ENCODE measurements around the gene ZNF414. TPM values are rescaled to one million over a fixed set of nuclear protein-coding genes. Genes with fewer than 3 reads are reported as not detected.

The ZNF414 gene
- total and polyA plus RNA-seq, 5 donors = 13.4 to 19.3 (median 16.3) TPM

DNA sequence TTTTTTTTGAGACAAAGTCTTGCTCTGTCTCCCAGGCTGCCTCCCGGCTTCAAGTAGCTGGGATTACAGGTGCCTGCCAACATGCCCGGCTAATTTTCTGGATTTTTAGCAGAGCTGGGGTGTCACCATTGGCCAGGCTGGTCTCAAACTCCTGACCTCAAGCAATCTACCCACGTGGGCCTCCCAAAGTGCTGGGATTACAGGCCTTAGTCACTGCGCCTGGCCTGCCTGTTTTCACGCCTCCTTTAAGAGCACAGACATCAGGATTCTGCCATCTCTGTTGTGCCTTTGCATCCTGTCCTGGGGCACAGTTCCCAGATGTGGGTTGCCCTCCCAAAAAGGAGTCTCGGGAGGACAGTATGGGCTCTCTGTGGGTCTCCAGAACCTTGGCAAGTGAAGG is 9.0 kb downstream of the ZNF414 start:
- H3K9me3 ChIP-seq (ENCODE audit: control insufficient read depth, low read length) = no peaks in the 10 kb centered on the region
- 73% methylated on average over 6 of the region's 6 CpGs for WGBS
- ATAC-seq = no peak
- H3K27me3 ChIP-seq (ENCODE audit: control insufficient read depth, insufficient read depth) = no peaks in the 10 kb centered on the region
- H3K27ac ChIP-seq (ENCODE audit: low read length) = no peak overlapping the region
- peaks cover 2% of the 10 kb centered on the region for H3K4me1 ChIP-seq (ENCODE audit: control insufficient read depth, insufficient read depth, low read length)
- no peak for DNase-seq
- H3K4me3 ChIP-seq (ENCODE audit: low read length) = no peak overlapping the region
- intact Hi-C loops (cut with DNase I) = loop anchor here in 2 of 4 donors (5.0 to 10.0 kb wide), 3 partner anchors 90 to 153 kb away; partner anchors contain the start of gene MARCHF2 (in 2 of the 2)

DNA sequence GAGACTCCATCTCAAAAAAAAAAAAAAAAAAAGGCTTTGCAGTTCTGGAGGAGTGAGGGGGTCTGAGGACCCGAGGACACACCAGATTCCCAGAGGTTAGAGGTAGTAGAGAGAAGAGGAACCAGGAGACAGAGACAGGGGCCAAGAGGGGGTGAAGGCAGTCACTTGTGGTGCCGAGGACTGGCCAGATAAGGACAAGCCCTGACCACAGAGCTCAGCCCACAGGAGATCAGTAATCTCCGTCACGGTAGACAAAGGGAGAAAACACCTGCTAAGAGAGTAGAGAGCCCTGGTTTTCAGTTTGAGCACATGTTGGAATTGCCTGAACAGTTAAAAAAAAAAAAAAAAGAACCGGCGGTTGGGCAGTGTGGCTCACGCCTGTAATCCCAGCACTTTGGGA is 9.8 kb downstream of the ZNF414 start:
- ATAC-seq = no peak
- H3K27me3 ChIP-seq (ENCODE audit: control insufficient read depth, insufficient read depth) = no peaks in the 10 kb centered on the region
- no peak overlapping the region for H3K27ac ChIP-seq (ENCODE audit: low read length)
- intact Hi-C loops (cut with DNase I) = loop anchor here in 1 of 4 donors (10.0 kb wide), 1 partner anchor 89 kb away; the partner anchor contains the start of gene MARCHF2
- peaks cover 2% of the 10 kb centered on the region for H3K4me1 ChIP-seq (ENCODE audit: control insufficient read depth, insufficient read depth, low read length)
- no peak for DNase-seq
- no peak overlapping the region for H3K4me3 ChIP-seq (ENCODE audit: low read length)
- no peaks in the 10 kb centered on the region for H3K9me3 ChIP-seq (ENCODE audit: control insufficient read depth, low read length)
- 77% methylated on average over 7 of the region's 7 CpGs for WGBS

GRCh38 chr19:8503510-8503909 is 10.5 kb downstream of the ZNF414 start:
- 82% methylated on average over 7 of the region's 7 CpGs for WGBS
- Histone ChIP-seq H3K27me3 (ENCODE audit: control insufficient read depth, insufficient read depth) (no peaks in the 10 kb centered on the region), H3K9me3 (ENCODE audit: control insufficient read depth, low read length) (no peaks in the 10 kb centered on the region), H3K4me3 (ENCODE audit: low read length) (no peak overlapping the region), H3K4me1 (ENCODE audit: control insufficient read depth, insufficient read depth, low read length) (peaks cover 2% of the 10 kb centered on the region), H3K27ac (ENCODE audit: low read length) (no peak overlapping the region)
- DNase-seq = peak in 1 of 3 donors; percentile 36
- ATAC-seq = no peak
- intact Hi-C loops (cut with DNase I) = loop anchor here in 1 of 4 donors (10.0 kb wide), 1 partner anchor 89 kb away; the partner anchor contains the start of gene MARCHF2

- 64% methylated on average over 14 of the region's 14 CpGs for WGBS
- Histone ChIP-seq H3K9me3 (ENCODE audit: control insufficient read depth, low read length) (no peaks in the 10 kb centered on the region), H3K27ac (ENCODE audit: low read length) (no peak overlapping the region), H3K27me3 (ENCODE audit: control insufficient read depth, insufficient read depth) (no peaks in the 10 kb centered on the region), H3K4me3 (ENCODE audit: low read length) (no peak overlapping the region), H3K4me1 (ENCODE audit: control insufficient read depth, insufficient read depth, low read length) (peaks cover 2% of the 10 kb centered on the region)
- intact Hi-C loops (cut with DNase I) = loop anchor here in 1 of 4 donors (10.0 kb wide), 1 partner anchor 87 kb away; the partner anchor contains the start of gene MARCHF2
- DNase-seq = no peak
- no peak for ATAC-seq
Observed at GRCh38 chr19:8501981-8502380, 12.0 kb downstream of the ZNF414 start.

DNA sequence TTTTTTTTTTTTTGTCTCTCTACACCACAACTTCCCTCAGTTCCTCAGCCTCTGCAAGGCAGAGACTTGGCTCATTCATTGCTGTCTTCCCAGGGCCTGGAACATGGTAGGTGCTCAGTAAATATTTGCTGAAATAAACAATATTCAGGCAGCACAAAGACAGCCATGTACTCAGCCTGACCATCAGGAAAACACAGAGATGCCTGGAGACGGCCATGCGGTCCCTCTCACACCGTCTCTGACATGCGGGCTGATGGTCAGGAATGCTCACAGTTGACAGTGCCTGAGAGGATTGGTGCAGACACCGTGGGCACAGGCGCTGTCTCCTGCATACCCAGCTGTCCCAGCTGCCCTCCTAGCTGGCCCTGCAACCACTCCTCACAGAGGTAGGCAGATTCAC is 12.5 kb downstream of the ZNF414 start:
- 68% methylated on average over 6 of the region's 6 CpGs for WGBS
- H3K4me1 ChIP-seq (ENCODE audit: control insufficient read depth, insufficient read depth, low read length) = peaks cover 2% of the 10 kb centered on the region
- no peaks in the 10 kb centered on the region for H3K27me3 ChIP-seq (ENCODE audit: control insufficient read depth, insufficient read depth)
- intact Hi-C loops (cut with DNase I) = loop anchor here in 1 of 4 donors (10.0 kb wide), 1 partner anchor 87 kb away; the partner anchor contains the start of gene MARCHF2
- no peak for DNase-seq
- no peak overlapping the region for H3K4me3 ChIP-seq (ENCODE audit: low read length)
- ATAC-seq = no peak
- H3K27ac ChIP-seq (ENCODE audit: low read length) = no peak overlapping the region
- H3K9me3 ChIP-seq (ENCODE audit: control insufficient read depth, low read length) = no peaks in the 10 kb centered on the region

GRCh38 chr19:8500158-8500557 is 13.8 kb downstream of the ZNF414 start:
- Histone ChIP-seq H3K4me1 (ENCODE audit: control insufficient read depth, insufficient read depth, low read length) (no peaks in the 10 kb centered on the region), H3K27me3 (ENCODE audit: control insufficient read depth, insufficient read depth) (no peaks in the 10 kb centered on the region), H3K4me3 (ENCODE audit: low read length) (no peak overlapping the region), H3K27ac (ENCODE audit: low read length) (no peak overlapping the region), H3K9me3 (ENCODE audit: control insufficient read depth, low read length) (no peaks in the 10 kb centered on the region)
- intact Hi-C loops (cut with DNase I) = loop anchor here in 1 of 4 donors (10.0 kb wide), 1 partner anchor 85 kb away; the partner anchor contains the start of gene MARCHF2
- WGBS = 64% methylated on average over 7 of the region's 7 CpGs
- ATAC-seq (no peak), DNase-seq (no peak)

DNA sequence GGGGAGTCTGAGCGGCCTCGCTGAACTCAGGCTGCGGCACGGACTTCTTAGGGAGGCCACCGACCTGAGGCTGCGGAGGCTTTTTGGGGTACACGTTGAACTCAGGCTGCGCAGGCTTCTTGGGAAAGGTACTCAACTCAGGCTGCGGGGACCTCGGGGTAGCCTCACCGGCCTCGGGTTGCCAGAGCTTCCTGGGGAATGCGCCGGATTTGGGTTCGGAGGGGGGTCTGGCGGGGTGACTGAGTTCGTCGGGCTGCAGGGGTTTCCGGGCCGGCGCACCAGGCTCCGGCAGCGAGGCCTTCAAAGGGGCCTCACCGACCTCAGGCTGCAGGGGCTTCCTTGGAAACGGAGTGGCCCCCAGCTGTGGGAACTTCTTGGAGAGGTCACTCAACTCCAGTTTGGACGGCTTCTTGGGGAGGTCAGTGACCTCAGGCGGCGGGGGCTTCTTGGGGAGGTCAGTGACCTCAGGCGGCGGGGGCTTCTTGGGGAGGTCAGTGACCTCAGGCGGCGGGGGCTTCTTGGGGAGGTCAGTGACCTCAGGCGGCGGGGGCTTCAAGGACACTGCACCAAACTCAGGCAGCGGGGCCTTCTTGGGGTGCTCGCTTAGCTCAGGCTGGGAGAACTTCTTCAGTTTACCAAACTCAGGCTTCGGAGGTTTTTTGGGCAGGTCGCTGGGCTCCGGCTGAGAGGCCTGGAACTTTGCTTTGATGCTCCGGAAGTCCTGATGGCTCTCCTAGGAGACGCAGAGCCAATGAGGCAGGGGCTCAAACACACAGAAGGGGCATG is 14.7 kb downstream of the ZNF414 start:
- no peak overlapping the region for H3K4me3 ChIP-seq (ENCODE audit: low read length)
- DNase-seq (peak in 1 of 3 donors; percentile 43), ATAC-seq (no peak)
- intact Hi-C loops (cut with DNase I) = no loop called here
- WGBS = 86% methylated on average over 41 of the region's 41 CpGs
- H3K27ac ChIP-seq (ENCODE audit: low read length) = no peak overlapping the region
- no peaks in the 10 kb centered on the region for H3K27me3 ChIP-seq (ENCODE audit: control insufficient read depth, insufficient read depth)
- no peaks in the 10 kb centered on the region for H3K9me3 ChIP-seq (ENCODE audit: control insufficient read depth, low read length)
- H3K4me1 ChIP-seq (ENCODE audit: control insufficient read depth, insufficient read depth, low read length) = no peaks in the 10 kb centered on the region

DNA sequence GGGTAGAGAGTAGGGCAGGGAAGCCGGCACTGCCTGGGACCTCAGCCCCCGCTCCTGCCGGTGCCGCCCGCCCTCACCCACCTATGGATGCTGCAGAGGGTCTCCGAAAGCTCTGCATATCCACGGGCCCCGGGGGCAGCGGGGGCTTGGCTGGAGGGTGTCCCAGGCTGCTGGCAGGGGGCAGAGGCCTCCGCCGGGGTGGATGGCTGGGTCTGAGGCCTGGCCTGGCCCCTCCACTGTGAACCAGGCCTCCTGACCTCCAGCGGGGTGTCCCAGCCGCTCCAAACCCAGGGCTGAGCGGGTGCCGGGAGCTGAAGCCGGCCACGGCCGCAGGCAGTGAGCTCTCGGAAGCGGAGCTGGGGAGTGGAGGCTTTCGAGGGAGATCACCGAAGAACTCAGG is 15.7 kb downstream of the ZNF414 start:
- H3K27ac ChIP-seq (ENCODE audit: low read length) = no peak overlapping the region
- H3K27me3 ChIP-seq (ENCODE audit: control insufficient read depth, insufficient read depth) = no peaks in the 10 kb centered on the region
- no peaks in the 10 kb centered on the region for H3K9me3 ChIP-seq (ENCODE audit: control insufficient read depth, low read length)
- no peak overlapping the region for H3K4me3 ChIP-seq (ENCODE audit: low read length)
- intact Hi-C loops (cut with DNase I) = no loop called here
- DNase-seq (peak in 2 of 3 donors; percentile 29 to 56), ATAC-seq (no peak)
- 86% methylated on average over 22 of the region's 22 CpGs for WGBS
- H3K4me1 ChIP-seq (ENCODE audit: control insufficient read depth, insufficient read depth, low read length) = no peaks in the 10 kb centered on the region

DNA sequence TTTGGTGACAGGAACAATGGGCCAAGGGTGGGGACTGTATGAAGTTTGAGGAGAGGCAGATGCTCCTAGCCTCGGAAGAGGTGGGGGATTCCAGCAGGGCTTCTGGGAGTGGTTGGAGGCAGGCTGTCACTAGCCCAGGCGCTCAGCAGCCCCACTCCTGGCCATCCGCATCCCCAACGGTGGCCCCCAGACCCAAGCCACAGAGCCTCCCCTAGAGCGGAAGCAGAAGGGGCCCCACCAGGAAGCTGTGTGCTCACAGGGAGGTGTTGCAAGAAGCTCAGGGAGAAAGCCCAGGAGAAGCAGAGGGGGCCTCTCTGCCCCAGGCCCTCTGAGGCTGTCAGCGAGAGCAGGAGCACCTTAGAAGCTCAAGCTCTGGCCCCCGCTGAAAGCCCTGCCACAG is 19.8 kb downstream of the ZNF414 start:
- Histone ChIP-seq H3K4me3 (ENCODE audit: low read length) (no peak overlapping the region), H3K9me3 (ENCODE audit: control insufficient read depth, low read length) (no peaks in the 10 kb centered on the region), H3K4me1 (ENCODE audit: control insufficient read depth, insufficient read depth, low read length) (no peaks in the 10 kb centered on the region), H3K27me3 (ENCODE audit: control insufficient read depth, insufficient read depth) (no peaks in the 10 kb centered on the region), H3K27ac (ENCODE audit: low read length) (no peak overlapping the region)
- peak in 2 of 3 donors; percentile 24 to 54 for DNase-seq
- no peak for ATAC-seq
- intact Hi-C loops (cut with DNase I) = no loop called here
- WGBS = 57% methylated on average over 7 of the region's 7 CpGs

GRCh38 chr19:8491574-8491973 is 22.4 kb downstream of the ZNF414 start:
- H3K4me3 ChIP-seq (ENCODE audit: low read length) = no peak overlapping the region
- DNase-seq (peak in 2 of 3 donors; percentile 14 to 24), ATAC-seq (no peak)
- H3K27me3 ChIP-seq (ENCODE audit: control insufficient read depth, insufficient read depth) = no peaks in the 10 kb centered on the region
- H3K4me1 ChIP-seq (ENCODE audit: control insufficient read depth, insufficient read depth, low read length) = no peaks in the 10 kb centered on the region
- intact Hi-C loops (cut with DNase I) = no loop called here
- 84% methylated on average over 6 of the region's 6 CpGs for WGBS
- H3K27ac ChIP-seq (ENCODE audit: low read length) = no peak overlapping the region
- H3K9me3 ChIP-seq (ENCODE audit: control insufficient read depth, low read length) = no peaks in the 10 kb centered on the region

GRCh38 chr19:8490873-8491272 is 23.1 kb downstream of the ZNF414 start:
- no peak for ATAC-seq
- WGBS = 87% methylated on average over 12 of the region's 12 CpGs
- intact Hi-C loops (cut with DNase I) = no loop called here
- Histone ChIP-seq H3K27ac (ENCODE audit: low read length) (no peak overlapping the region), H3K27me3 (ENCODE audit: control insufficient read depth, insufficient read depth) (no peaks in the 10 kb centered on the region), H3K4me3 (ENCODE audit: low read length) (no peak overlapping the region), H3K9me3 (ENCODE audit: control insufficient read depth, low read length) (no peaks in the 10 kb centered on the region), H3K4me1 (ENCODE audit: control insufficient read depth, insufficient read depth, low read length) (no peaks in the 10 kb centered on the region)
- DNase-seq = peak in 2 of 3 donors; percentile 28 to 57
